Activated naive CD8-positive, alpha-beta T cell treated with anti-CD3 and anti-CD28 coated beads, Interleukin-2, amount 10 ng/mL, durations not matched to agents 7 days and 5 days (primary cell): ENCODE data around the gene SMAD1. TPM values are rescaled to one million over a fixed set of nuclear protein-coding genes. Genes with fewer than 3 reads are reported as not detected.

Experiments
- ATAC-seq: fragments of 150-1000 bp; cut with Tn5 transposase; one replicate; pipeline ENCODE4 v1.10.0; 2021; ENCODE audit warnings: low read depth, moderate library complexity
- POLR2A ChIA-PET: fragments of 350-600 bp; sonication (Branson Sonifier 250); formaldehyde crosslinking; loops from one replicate; lab custom pipeline; 2021; ENCODE audit warnings: antibody characterized with exemption; lab: Charles Lee
- DNase-seq: peaks from one replicate; pipeline ENCODE4 v3.0.0; 2021
- H3K27ac Mint-ChIP-seq: one replicate; pipeline ENCODE4 v1.8.0; 2022; ENCODE audit warnings: mild to moderate bottlenecking, mixed read lengths
- H3K27me3 Mint-ChIP-seq: one replicate; pipeline ENCODE4 v1.8.0; 2022; ENCODE audit warnings: mild to moderate bottlenecking, moderate library complexity, mixed read lengths
- H3K36me3 Mint-ChIP-seq: one replicate; pipeline ENCODE4 v1.8.0; 2021; ENCODE audit warnings: mild to moderate bottlenecking, mixed read lengths
- H3K4me1 Mint-ChIP-seq: one replicate; pipeline ENCODE4 v1.8.0; 2021; ENCODE audit warnings: mixed read lengths
- H3K4me3 Mint-ChIP-seq: one replicate; pipeline ENCODE4 v1.8.0; 2022; ENCODE audit warnings: mild to moderate bottlenecking, moderate library complexity, mixed read lengths
- H3K9me3 Mint-ChIP-seq: one replicate; pipeline ENCODE4 v1.8.0; 2021; ENCODE audit warnings: mixed read lengths
- total RNA-seq, 2 experiments: library from RNA; stranded (reverse); gene quantifications; one replicate each; pipeline ENCODE4 v1.2.3, GENCODE V29; 2021

The SMAD1 gene
- total RNA-seq, 2 experiments from 2014 or later: 0.25 to 0.96 TPM

DNA sequence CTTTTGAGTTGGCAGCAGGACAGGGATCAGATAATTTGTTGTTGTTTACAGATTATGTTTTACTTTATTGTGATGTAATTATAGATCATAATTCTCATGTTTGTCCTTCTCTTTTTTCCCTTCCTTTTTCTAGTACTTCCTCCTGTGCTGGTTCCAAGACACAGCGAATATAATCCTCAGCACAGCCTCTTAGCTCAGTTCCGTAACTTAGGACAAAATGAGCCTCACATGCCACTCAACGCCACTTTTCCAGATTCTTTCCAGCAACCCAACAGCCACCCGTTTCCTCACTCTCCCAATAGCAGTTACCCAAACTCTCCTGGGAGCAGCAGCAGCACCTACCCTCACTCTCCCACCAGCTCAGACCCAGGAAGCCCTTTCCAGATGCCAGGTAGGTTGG lies 58.0 kb downstream of the SMAD1 start:
- Mint-ChIP-seq H3K9me3 (no peaks in the 10 kb centered on the region), H3K4me1 (peaks cover 3% of the 10 kb centered on the region), H3K36me3 (no peaks in the 10 kb centered on the region), H3K27me3 (peaks cover 17% of the 10 kb centered on the region), H3K4me3 (no peak overlapping the region), H3K27ac (no peak overlapping the region)
- POLR2A ChIA-PET: no interaction called here
- DNase-seq (no peak), ATAC-seq (no peak)

DNA sequence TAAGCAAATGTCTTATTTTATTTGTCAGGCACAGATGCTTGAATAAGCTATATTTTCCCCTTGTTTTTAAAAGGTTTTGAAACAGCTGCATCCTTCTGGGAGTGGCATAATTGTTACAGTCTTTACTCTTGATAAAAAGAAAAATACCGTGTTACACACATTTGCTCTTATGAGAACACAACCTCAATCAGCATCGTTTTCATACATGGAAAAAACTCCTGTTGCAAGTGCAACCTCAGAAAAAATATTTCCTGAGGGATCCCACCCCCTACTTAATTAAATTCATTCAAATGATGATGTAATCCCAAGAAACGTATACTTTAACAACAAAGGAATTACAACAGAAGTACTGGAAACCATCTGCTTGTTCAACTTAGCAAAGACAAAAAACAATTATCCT lies 58.6 kb downstream of the SMAD1 start:
- POLR2A ChIA-PET: no interaction called here
- no peaks in the 10 kb centered on the region for H3K9me3 Mint-ChIP-seq
- H3K4me3 Mint-ChIP-seq: no peak overlapping the region
- ATAC-seq (no peak), DNase-seq (no peak)
- peaks cover 17% of the 10 kb centered on the region for H3K27me3 Mint-ChIP-seq
- H3K36me3 Mint-ChIP-seq: no peaks in the 10 kb centered on the region
- no peak overlapping the region for H3K27ac Mint-ChIP-seq
- H3K4me1 Mint-ChIP-seq: peaks cover 3% of the 10 kb centered on the region

DNA sequence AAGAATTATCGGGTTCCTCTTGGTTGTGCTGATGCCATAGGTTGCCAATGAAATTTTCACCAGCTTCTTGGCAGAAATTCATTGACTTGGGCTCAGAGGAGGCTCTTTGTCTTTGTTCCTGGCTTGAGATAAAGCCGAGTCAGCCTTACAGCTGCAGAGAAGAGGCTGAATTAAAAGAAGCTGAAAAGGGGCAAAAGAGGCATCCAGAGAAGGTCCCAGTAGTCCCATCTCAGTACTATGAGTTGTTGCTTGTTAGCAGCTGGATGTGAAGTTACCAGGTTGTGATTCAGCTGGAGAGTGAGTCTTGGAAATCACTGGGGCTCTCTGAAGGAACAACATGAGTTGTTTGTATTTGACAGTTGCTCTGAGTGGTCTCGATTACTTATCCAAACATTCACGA lies 59.7 kb downstream of the SMAD1 start:
- DNase-seq (no peak), ATAC-seq (no peak)
- H3K9me3 Mint-ChIP-seq: no peaks in the 10 kb centered on the region
- no peak overlapping the region for H3K27ac Mint-ChIP-seq
- H3K4me1 Mint-ChIP-seq: peaks cover 3% of the 10 kb centered on the region
- peaks cover 19% of the 10 kb centered on the region for H3K27me3 Mint-ChIP-seq
- H3K4me3 Mint-ChIP-seq: no peak overlapping the region
- POLR2A ChIA-PET: no interaction called here
- no peaks in the 10 kb centered on the region for H3K36me3 Mint-ChIP-seq

DNA sequence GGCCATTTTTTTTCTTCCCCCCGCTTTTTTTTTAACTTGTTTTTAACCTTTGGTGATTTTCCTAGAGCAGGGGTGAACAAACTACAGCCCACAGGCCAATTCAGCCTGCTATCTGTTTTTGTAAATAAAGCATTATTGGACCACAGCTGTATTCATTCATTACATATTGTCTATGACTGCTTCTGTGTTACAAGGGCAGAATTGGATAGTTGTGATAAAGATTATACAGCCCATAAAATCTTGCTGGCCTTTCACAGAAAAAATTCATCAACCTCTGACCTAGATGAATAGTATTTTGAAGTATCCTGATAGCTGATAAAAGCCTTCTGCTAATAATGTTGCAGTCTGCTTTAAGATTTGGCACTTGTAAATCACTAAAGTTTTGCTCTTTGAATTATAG lies 63.4 kb downstream of the SMAD1 start:
- peaks cover 4% of the 10 kb centered on the region for H3K27me3 Mint-ChIP-seq
- no peaks in the 10 kb centered on the region for H3K9me3 Mint-ChIP-seq
- no peak overlapping the region for H3K4me3 Mint-ChIP-seq
- H3K27ac Mint-ChIP-seq: no peak overlapping the region
- H3K4me1 Mint-ChIP-seq: peaks cover 3% of the 10 kb centered on the region
- no peak for ATAC-seq
- POLR2A ChIA-PET: no interaction called here
- no peak for DNase-seq
- H3K36me3 Mint-ChIP-seq: no peaks in the 10 kb centered on the region

DNA sequence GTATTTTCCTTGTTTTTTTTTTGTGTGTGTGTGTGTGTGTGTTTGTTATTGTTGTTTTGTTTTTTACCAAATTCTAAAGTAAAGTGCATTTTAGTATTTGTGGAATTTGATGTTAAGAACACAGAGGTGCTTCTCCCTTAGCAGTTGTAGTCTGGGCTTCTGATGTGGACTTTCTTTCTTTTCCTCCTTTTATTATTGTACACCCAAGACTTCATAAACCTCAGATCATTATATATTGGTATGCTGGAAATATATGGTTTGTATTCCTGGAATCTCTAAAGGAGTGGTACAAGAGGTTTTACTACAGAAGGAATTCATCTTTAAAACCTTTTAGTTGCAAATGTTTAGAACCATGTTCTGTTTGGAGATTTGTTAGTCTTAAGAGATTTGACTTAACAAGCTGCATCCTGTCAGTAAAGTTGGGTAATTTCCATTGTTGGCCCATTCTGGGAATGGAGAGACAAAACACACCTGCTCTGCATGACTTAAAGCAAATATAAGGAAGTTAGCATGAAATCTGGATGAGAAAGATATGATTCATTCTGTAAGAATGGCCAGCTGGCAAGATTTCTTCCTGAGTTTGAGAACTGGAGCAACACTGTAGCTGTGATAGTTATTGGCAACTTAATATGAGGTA lies 64.0 kb downstream of the SMAD1 start:
- H3K27ac Mint-ChIP-seq: no peak overlapping the region
- no peaks in the 10 kb centered on the region for H3K36me3 Mint-ChIP-seq
- H3K27me3 Mint-ChIP-seq: peaks cover 6% of the 10 kb centered on the region
- no peak overlapping the region for H3K4me3 Mint-ChIP-seq
- H3K9me3 Mint-ChIP-seq: no peaks in the 10 kb centered on the region
- peaks cover 3% of the 10 kb centered on the region for H3K4me1 Mint-ChIP-seq
- DNase-seq (no peak), ATAC-seq (no peak)
- POLR2A ChIA-PET: no interaction called here

DNA sequence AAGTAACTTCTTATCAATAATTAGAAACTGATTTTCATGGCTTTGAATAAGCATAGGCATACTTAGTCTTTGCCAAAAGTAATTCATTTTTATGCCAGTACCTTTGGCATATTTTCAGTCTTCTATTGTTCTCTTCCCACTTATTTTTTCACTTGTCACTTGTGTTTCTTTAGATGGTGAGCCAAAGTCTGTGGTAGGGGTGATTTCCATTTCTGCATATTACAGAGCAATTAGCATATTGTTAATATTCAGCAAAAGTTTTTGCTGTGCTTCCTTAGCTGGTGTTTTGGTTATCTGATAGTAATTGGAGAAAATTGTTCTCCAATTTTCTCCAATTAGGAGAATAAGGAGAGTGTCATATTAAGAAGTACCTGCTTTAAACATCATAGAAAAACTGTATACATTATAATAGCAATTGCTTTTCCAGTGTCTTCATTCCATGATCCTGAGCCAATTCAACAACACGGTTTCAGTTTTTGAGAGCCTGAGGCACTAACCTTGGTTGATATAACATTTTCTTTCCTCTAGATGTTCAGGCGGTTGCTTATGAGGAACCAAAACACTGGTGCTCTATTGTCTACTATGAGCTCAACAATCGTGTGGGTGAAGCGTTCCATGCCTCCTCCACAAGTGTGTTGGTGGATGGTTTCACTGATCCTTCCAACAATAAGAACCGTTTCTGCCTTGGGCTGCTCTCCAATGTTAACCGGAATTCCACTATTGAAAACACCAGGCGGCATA lies 64.7 kb downstream of the SMAD1 start:
- ATAC-seq (no peak), DNase-seq (no peak)
- Mint-ChIP-seq H3K27ac (no peak overlapping the region), H3K27me3 (peaks cover 6% of the 10 kb centered on the region), H3K36me3 (no peaks in the 10 kb centered on the region), H3K9me3 (no peaks in the 10 kb centered on the region), H3K4me1 (no peaks in the 10 kb centered on the region), H3K4me3 (no peak overlapping the region)
- POLR2A ChIA-PET: no interaction called here

DNA sequence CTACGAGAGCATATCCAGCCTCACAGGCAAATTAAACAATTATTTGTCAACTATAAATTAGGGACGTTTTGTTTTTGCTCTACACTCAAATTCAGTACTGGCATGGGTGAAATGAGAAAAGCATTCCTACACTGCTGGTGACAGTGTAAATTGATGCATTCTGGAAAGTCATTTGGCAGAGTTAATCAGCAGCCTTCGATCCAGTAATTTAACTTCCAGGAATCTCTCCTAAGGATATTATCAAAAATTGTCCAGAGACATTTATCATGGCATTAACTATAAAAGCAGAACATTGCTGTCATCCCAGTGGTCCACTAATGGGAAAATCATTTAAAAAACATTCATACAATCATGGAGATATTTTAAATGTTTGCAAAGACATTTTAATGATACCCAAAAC lies 70.0 kb downstream of the SMAD1 start:
- Mint-ChIP-seq H3K27ac (no peak overlapping the region), H3K4me3 (no peak overlapping the region), H3K9me3 (no peaks in the 10 kb centered on the region), H3K27me3 (peaks cover 4% of the 10 kb centered on the region), H3K36me3 (no peaks in the 10 kb centered on the region), H3K4me1 (peaks cover 3% of the 10 kb centered on the region)
- ATAC-seq (no peak), DNase-seq (no peak)
- POLR2A ChIA-PET: no interaction called here

DNA sequence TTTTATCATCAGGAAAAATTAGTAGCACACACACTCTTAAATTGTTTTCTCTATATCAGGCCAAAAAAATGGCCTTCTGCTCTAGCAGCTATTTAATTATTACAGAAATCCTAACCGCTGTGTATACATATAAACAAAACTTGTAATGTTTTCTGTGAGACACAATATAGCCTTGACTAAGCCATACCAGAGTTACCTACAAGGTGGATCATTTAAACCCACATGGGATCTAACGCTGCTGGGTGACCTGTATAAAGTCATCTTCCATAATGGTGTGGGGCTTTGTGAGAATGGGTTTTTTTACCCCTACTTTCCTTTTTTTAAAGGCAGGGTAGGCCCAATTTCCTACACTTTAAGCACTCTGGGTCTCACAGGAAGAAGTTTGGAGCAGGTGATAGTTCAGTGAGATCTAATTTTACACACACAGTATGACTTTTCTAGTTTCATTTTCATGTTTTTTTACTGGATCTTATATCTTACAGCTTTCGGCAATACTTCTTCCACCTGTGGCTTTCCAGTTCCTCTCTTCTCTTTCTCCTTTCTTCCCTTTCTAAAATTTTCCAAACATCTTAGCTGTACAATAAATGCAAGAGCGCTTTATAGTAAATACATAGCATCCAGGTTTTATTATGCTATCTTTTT lies 70.6 kb downstream of the SMAD1 start:
- H3K4me1 Mint-ChIP-seq: peaks cover 3% of the 10 kb centered on the region
- POLR2A ChIA-PET: no interaction called here
- no peak overlapping the region for H3K27ac Mint-ChIP-seq
- no peaks in the 10 kb centered on the region for H3K9me3 Mint-ChIP-seq
- peaks cover 4% of the 10 kb centered on the region for H3K27me3 Mint-ChIP-seq
- ATAC-seq: no peak
- H3K36me3 Mint-ChIP-seq: no peaks in the 10 kb centered on the region
- DNase-seq: no peak
- H3K4me3 Mint-ChIP-seq: no peak overlapping the region

DNA sequence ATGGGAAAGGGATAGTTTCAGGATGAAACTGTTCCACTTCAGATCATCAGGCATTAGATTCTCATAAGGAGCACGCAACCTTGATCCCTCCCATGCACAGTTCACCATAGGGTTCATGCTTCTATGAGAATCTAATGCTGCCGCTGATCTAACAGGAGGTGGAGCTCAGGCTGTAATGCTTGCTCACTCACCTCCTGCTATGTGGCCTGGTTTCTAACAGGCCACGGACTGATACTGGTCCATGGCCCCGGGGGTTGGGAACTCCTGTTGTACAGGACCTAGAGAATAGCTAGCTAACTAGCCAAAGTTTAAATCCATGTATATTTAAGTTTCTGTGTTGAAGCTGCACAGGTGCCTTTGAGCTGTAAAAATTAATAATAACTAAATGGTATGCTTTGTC lies 71.7 kb downstream of the SMAD1 start:
- Mint-ChIP-seq H3K4me1 (peaks cover 3% of the 10 kb centered on the region), H3K36me3 (no peaks in the 10 kb centered on the region), H3K27ac (no peak overlapping the region), H3K9me3 (no peaks in the 10 kb centered on the region), H3K27me3 (peaks cover 4% of the 10 kb centered on the region), H3K4me3 (no peak overlapping the region)
- POLR2A ChIA-PET: no interaction called here
- ATAC-seq: no peak
- DNase-seq: no peak

DNA sequence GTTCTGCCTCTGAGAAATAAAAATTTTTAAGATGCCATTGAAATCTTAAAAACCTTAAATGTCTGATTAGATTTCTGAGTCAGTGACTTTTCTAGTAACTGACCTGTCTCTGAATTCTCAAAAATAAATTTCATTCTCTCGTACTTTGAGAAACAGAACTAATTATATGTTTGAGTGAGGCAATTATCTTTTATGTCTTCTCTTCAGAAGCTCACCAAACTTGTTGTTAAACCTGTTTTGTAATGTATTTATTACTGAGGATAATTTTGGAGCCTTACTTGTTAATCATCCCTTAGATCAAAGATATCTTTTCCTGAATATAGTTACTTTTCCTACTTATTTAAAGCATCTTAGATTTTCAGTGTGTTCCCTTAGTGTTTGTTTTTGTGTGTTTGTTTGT lies 73.0 kb downstream of the SMAD1 start:
- H3K27me3 Mint-ChIP-seq: peaks cover 5% of the 10 kb centered on the region
- peaks cover 3% of the 10 kb centered on the region for H3K4me1 Mint-ChIP-seq
- H3K4me3 Mint-ChIP-seq: no peak overlapping the region
- no peaks in the 10 kb centered on the region for H3K36me3 Mint-ChIP-seq
- ATAC-seq (no peak), DNase-seq (no peak)
- H3K9me3 Mint-ChIP-seq: no peaks in the 10 kb centered on the region
- H3K27ac Mint-ChIP-seq: no peak overlapping the region
- POLR2A ChIA-PET: no interaction called here

DNA sequence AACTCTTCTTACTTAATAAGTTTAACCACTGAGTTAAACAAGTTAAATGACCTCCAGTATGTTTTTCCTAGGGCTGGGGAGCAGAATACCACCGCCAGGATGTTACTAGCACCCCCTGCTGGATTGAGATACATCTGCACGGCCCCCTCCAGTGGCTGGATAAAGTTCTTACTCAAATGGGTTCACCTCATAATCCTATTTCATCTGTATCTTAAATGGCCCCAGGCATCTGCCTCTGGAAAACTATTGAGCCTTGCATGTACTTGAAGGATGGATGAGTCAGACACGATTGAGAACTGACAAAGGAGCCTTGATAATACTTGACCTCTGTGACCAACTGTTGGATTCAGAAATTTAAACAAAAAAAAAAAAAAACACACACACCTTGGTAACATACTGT lies 76.1 kb downstream of the SMAD1 start:
- no peaks in the 10 kb centered on the region for H3K4me1 Mint-ChIP-seq
- ATAC-seq: peak; percentile 75
- POLR2A ChIA-PET: no interaction called here
- no peaks in the 10 kb centered on the region for H3K36me3 Mint-ChIP-seq
- no peak overlapping the region for H3K4me3 Mint-ChIP-seq
- peaks cover 2% of the 10 kb centered on the region for H3K27me3 Mint-ChIP-seq
- DNase-seq: peak; percentile 38
- H3K9me3 Mint-ChIP-seq: no peaks in the 10 kb centered on the region
- H3K27ac Mint-ChIP-seq: no peak overlapping the region

DNA sequence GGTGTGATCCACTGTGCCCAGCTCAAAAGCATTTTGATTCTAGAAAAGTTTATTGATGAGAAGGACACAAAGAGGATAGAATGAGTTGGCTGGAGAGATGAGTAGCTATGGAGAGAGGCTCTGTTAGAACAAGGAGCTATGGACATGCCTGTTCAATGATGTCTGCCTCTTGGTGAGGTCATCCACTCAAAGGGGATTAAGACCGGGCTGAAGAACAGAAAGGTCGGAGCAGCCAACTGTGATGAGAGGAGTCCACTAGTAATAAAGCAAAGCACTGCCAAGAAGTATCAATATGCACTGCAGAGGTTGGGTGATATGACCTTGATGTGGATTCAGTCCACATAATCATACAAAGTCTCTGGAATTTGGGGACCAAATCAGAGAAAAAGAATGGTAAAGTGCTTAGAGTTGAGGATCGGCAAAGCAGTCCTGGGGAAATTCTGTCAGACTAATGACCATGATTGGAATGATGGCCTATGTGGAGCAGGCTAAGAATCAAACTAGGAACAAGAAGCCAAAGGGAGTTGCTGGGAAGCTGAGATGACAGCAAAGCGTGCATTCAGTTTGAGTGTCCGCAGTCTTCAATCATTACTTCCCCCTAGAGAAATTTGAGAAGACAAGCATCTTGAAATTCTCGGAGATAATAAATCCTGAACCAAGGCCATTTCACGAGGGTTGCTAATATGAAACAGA lies 81.8 kb downstream of the SMAD1 start:
- H3K9me3 Mint-ChIP-seq: no peaks in the 10 kb centered on the region
- ATAC-seq: no peak
- no peak overlapping the region for H3K27ac Mint-ChIP-seq
- no peaks in the 10 kb centered on the region for H3K36me3 Mint-ChIP-seq
- POLR2A ChIA-PET: no interaction called here
- peaks cover 6% of the 10 kb centered on the region for H3K27me3 Mint-ChIP-seq
- no peak overlapping the region for H3K4me3 Mint-ChIP-seq
- H3K4me1 Mint-ChIP-seq: no peaks in the 10 kb centered on the region
- no peak for DNase-seq

DNA sequence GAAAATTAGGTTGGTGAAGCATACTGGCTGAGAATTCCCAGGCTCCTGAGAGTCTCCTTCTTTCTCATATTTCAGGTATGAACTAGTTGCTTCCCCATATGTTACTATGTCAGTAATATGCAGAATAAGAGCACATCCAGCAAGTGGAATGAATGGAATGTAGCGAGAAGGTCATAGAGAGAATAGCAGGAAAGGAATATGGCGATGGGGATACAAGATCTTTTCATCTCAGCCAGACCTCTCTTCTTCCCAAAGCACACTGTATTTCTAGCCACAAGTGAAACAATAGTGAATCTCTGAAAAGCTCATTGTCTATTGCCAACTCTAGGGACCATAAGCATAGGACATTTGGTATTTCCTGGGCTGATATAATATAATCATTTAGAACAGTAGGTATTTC lies 82.9 kb downstream of the SMAD1 start:
- Mint-ChIP-seq H3K4me1 (no peaks in the 10 kb centered on the region), H3K36me3 (no peaks in the 10 kb centered on the region), H3K27ac (no peak overlapping the region), H3K4me3 (no peak overlapping the region), H3K9me3 (no peaks in the 10 kb centered on the region), H3K27me3 (peaks cover 6% of the 10 kb centered on the region)
- POLR2A ChIA-PET: no interaction called here
- no peak for ATAC-seq
- no peak for DNase-seq
